Upper lobe of left lung (tissue), 6 donors: ENCODE measurements around the gene RAMP3. TPM values are rescaled to one million over a fixed set of nuclear protein-coding genes. Genes with fewer than 3 reads are reported as not detected.

Source experiments
- ATAC-seq, 2 donors: fragments of 200-7000 bp; cut with Tn5 transposase; one replicate each; pipeline ENCODE4 v1.9.1; 2022; ENCODE audit warnings: mild to moderate bottlenecking in 2 of 2, moderate library complexity in 2 of 2; ENCODE audit not compliant: low FRiP score in 2 of 2
- DNase-seq, 2 donors: peaks; one replicate each; pipeline ENCODE4 v3.0.0-alpha.2; 2019 to 2020
- H3K27ac ChIP-seq, 4 donors: fragments of 200-600 bp; sonication (generic); one replicate each; pipeline ENCODE4 v1.5.1; 2016 to 2019
- H3K27me3 ChIP-seq, 4 donors: fragments of 200-600 bp; sonication (generic); one replicate each; pipeline ENCODE4 v1.5.1; 2017 to 2019
- H3K36me3 ChIP-seq, 4 donors: fragments of 200-600 bp; sonication (generic); one replicate each; pipeline ENCODE4 v1.5.1; 2016 to 2019
- H3K4me1 ChIP-seq, 4 donors: fragments of 200-600 bp; sonication (generic); one replicate each; pipeline ENCODE4 v1.5.1; 2018 to 2019
- H3K4me3 ChIP-seq, 4 donors: fragments of 200-600 bp; sonication (generic); one replicate each; pipeline ENCODE4 v1.5.1; 2017 to 2019; ENCODE audit warnings: mild to moderate bottlenecking in 2 of 4, moderate library complexity in 1 of 4
- H3K9me3 ChIP-seq, 4 donors: fragments of 200-600 bp; sonication (generic); one replicate each; pipeline ENCODE4 v1.5.1; 2018 to 2019
- EP300 ChIP-seq, 4 donors: sonication (generic); formaldehyde crosslinking; IDR thresholded peaks; one replicate each; pipeline ENCODE4 v1.5.1; 2017; ENCODE audit warnings: antibody characterized with exemption in 4 of 4, control low read depth in 2 of 4
- POLR2A ChIP-seq, 4 donors: fragments of 450-650 bp; IDR thresholded peaks; one replicate each; pipeline ENCODE4 v1.5.1; 2016 to 2017; ENCODE audit warnings: antibody characterized with exemption in 4 of 4, mild to moderate bottlenecking in 2 of 4
- POLR2AphosphoS5 ChIP-seq, 2 donors: sonication (generic); formaldehyde crosslinking; IDR thresholded peaks; one replicate each; pipeline ENCODE4 v1.5.1; 2017; ENCODE audit warnings: antibody characterized with exemption in 2 of 2
- WGBS, 2 donors: methylation state at CpG; one replicate each; pipeline ENCODE4 v1.1.5; 2017 to 2018; 5-methylcytosine and 5-hydroxymethylcytosine counted together
- total RNA-seq, 6 donors: library from RNA; depleted of rRNA in 4 of 6; stranded (reverse); fragments of >200 nt in 4 of 6; gene quantifications; one replicate each; pipeline versions ENCODE4 v1.1.0 to v1.2.1, GENCODE V29; 2016 to 2021
- TF ChIP-seq, protein P1 (sequence below), 6 experiments: fragments of 450-650 bp in 4 of 6; fragments of 200-600 bp in 2 of 6; sonication (generic) in 2 of 6; IDR thresholded peaks; one replicate each; pipeline ENCODE4 v1.5.1; 2016 to 2019; ENCODE audit warnings: antibody characterized with exemption in 6 of 6
- donor health status: DM: no; HTN: no; CAD: no; lungs with moderate emphysema.
- donor health status: DM: no; HTN: yes; CAD: no; lungs with severe emphysema.

RAMP3 gene
- total RNA-seq, 6 donors from 2014 or later, result 33.5 to 306 (median 88.1) TPM

- Histone ChIP-seq H3K27me3 (no peaks in the 10 kb centered on the region), H3K9me3 (no peaks in the 10 kb centered on the region), H3K27ac (peak overlapping the region in 1 of 4 donors; percentile 34), H3K4me3 (no peak overlapping the region), H3K36me3 (no peaks in the 10 kb centered on the region), H3K4me1 (no peaks in the 10 kb centered on the region)
- no peak for ATAC-seq
- 85 to 93% methylated on average over 3 to 4 of the region's 4 CpGs for WGBS, 2 donors
- TF ChIP-seq POLR2A (IDR thresholded peaks at IDR 0.05) (no peak), EP300 (IDR thresholded peaks at IDR 0.05) (no peak), POLR2AphosphoS5 (IDR thresholded peaks at IDR 0.05) (no peak)
- TF ChIP-seq, protein P1, sequence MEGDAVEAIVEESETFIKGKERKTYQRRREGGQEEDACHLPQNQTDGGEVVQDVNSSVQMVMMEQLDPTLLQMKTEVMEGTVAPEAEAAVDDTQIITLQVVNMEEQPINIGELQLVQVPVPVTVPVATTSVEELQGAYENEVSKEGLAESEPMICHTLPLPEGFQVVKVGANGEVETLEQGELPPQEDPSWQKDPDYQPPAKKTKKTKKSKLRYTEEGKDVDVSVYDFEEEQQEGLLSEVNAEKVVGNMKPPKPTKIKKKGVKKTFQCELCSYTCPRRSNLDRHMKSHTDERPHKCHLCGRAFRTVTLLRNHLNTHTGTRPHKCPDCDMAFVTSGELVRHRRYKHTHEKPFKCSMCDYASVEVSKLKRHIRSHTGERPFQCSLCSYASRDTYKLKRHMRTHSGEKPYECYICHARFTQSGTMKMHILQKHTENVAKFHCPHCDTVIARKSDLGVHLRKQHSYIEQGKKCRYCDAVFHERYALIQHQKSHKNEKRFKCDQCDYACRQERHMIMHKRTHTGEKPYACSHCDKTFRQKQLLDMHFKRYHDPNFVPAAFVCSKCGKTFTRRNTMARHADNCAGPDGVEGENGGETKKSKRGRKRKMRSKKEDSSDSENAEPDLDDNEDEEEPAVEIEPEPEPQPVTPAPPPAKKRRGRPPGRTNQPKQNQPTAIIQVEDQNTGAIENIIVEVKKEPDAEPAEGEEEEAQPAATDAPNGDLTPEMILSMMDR (IDR thresholded peaks at IDR 0.05), result no peak
- DNase-seq, result peak in 1 of 2 donors; percentile 10
These were observed 36.2 kb downstream of the RAMP3 start for GRCh38 chr7:45193828-45194227.

DNA sequence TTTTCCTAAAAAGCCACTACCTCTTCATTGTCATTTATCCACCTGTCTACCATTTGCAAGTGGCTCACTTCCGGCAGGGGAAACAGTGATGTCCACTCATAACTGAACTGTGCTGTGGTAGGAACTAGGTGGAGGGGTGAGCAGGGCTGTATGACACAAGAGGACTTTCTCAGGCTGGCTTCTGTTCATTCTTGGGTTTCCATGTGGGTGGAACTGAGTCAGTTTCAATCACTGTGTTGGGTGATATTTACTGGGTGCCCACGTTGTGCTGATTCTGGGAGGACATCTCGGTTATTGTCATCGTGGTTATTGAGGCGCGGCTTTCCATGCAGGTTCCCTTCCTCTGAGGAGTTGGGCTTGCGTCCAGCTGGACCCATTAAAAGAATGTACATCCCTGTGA, 38.8 kb downstream of the RAMP3 start:
- no peaks in the 10 kb centered on the region for H3K27me3 ChIP-seq
- WGBS, 2 donors, result 80 to 95% methylated on average over 7 of the region's 7 CpGs
- no peaks in the 10 kb centered on the region for H3K4me1 ChIP-seq
- DNase-seq (peak in 1 of 2 donors; percentile 3), ATAC-seq (no peak)
- no peak for TF ChIP-seq POLR2AphosphoS5 (IDR thresholded peaks at IDR 0.05)
- no peak for TF ChIP-seq EP300 (IDR thresholded peaks at IDR 0.05)
- TF ChIP-seq, protein P1 (IDR thresholded peaks at IDR 0.05), result no peak
- TF ChIP-seq POLR2A (IDR thresholded peaks at IDR 0.05), result no peak
- no peak overlapping the region for H3K4me3 ChIP-seq
- no peaks in the 10 kb centered on the region for H3K9me3 ChIP-seq
- no peak overlapping the region for H3K27ac ChIP-seq
- H3K36me3 ChIP-seq, result no peaks in the 10 kb centered on the region

DNA sequence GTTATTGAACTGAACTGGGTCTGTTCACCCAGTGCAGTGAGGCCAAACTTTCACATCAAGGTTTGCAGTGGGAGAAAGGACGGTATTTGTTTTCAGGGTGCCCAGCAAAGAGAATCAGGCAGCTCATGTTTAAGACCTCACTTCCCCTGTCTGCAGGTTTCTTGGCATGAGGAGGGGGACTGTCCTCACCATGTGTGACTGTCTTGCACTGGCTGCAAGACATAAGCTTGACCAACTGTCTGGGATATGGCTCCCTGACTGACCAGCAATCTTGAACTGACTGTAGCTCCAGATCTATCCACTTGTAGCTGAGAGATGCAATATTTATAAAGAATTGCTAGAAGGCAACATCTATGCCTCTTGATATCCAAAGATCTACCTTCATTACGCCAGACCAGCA, 39.9 kb downstream of the RAMP3 start:
- ATAC-seq (no peak), DNase-seq (no peak)
- H3K4me1 ChIP-seq, result no peaks in the 10 kb centered on the region
- 79 to 97% methylated on average over 2 of the region's 2 CpGs for WGBS, 2 donors
- H3K27me3 ChIP-seq, result no peaks in the 10 kb centered on the region
- no peak overlapping the region for H3K27ac ChIP-seq
- TF ChIP-seq EP300 (IDR thresholded peaks at IDR 0.05), result no peak
- no peak for TF ChIP-seq POLR2A (IDR thresholded peaks at IDR 0.05)
- TF ChIP-seq, protein P1 (IDR thresholded peaks at IDR 0.05), result no peak
- no peak for TF ChIP-seq POLR2AphosphoS5 (IDR thresholded peaks at IDR 0.05)
- H3K4me3 ChIP-seq, result no peak overlapping the region
- no peaks in the 10 kb centered on the region for H3K9me3 ChIP-seq
- no peaks in the 10 kb centered on the region for H3K36me3 ChIP-seq

- no peak for ATAC-seq
- TF ChIP-seq, protein P1 (IDR thresholded peaks at IDR 0.05), result no peak
- no peak for TF ChIP-seq EP300 (IDR thresholded peaks at IDR 0.05)
These were observed 41.4 kb downstream of the RAMP3 start for GRCh38 chr7:45198986-45199385.

GRCh38 chr7:45199506-45199905, 41.9 kb downstream of the RAMP3 start:
- TF ChIP-seq EP300 (IDR thresholded peaks at IDR 0.05), result no peak
- TF ChIP-seq POLR2A (IDR thresholded peaks at IDR 0.05), result no peak
- TF ChIP-seq, protein P1 (IDR thresholded peaks at IDR 0.05), result no peak
- TF ChIP-seq POLR2AphosphoS5 (IDR thresholded peaks at IDR 0.05), result no peak
- Histone ChIP-seq H3K27ac (no peak overlapping the region), H3K4me3 (no peak overlapping the region), H3K9me3 (no peaks in the 10 kb centered on the region), H3K27me3 (no peaks in the 10 kb centered on the region), H3K36me3 (no peaks in the 10 kb centered on the region), H3K4me1 (peaks cover 9 to 12% (median 10%) of the 10 kb centered on the region in 4 donors)
- WGBS, 2 donors, result 94 to 95% methylated on average over 4 of the region's 4 CpGs
- DNase-seq (no peak), ATAC-seq (no peak)

More at GRCh38 chr7:45198986-45199385, 41.4 kb downstream of the RAMP3 start:
- no peaks in the 10 kb centered on the region for H3K9me3 ChIP-seq
- H3K36me3 ChIP-seq, result no peaks in the 10 kb centered on the region
- H3K4me3 ChIP-seq, result no peak overlapping the region
- DNase-seq, result no peak
- no peak overlapping the region for H3K27ac ChIP-seq
- WGBS, 2 donors, result 81 to 94% methylated on average over 1 to 3 of the region's 3 CpGs
- H3K27me3 ChIP-seq, result no peaks in the 10 kb centered on the region
- peaks cover 5 to 7% (median 6%) of the 10 kb centered on the region in 4 donors for H3K4me1 ChIP-seq
